ENCODE data around the gene MRGPRD.

The MRGPRD gene

DNA sequence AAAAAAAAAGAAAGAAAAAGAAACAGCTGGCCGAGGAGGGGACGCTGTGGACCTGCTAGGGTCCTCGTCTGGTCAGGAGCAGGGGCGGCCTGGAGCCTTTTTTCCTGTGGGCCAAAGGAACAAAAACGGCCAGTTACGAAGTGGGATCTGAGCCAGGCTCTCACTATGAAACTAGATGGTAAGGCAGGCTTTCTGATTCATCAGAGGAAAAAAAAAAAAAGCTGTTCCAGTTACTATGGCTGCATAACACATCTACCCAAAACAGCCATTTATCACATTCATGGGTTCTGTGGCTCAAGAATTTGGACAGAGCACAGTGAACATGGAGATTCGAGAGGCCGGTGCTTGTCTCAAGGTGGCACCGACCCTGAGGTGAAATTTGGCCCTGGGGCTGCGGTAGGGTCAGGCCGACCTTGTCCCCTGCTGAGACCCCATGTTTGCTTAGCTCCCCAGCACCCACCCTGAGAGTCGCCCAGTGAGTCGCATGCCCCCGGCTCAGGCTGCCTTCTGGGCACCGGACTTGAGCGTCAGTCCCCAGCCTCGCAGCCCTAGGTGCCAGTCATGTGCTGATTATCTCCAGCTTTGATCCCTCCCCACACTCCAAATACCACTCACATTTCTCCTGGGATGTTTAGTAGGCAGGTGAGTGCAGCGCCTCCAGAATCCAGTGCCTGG lies 34.2 kb downstream of the MRGPRD start:
- DNase-seq = no peak

DNA sequence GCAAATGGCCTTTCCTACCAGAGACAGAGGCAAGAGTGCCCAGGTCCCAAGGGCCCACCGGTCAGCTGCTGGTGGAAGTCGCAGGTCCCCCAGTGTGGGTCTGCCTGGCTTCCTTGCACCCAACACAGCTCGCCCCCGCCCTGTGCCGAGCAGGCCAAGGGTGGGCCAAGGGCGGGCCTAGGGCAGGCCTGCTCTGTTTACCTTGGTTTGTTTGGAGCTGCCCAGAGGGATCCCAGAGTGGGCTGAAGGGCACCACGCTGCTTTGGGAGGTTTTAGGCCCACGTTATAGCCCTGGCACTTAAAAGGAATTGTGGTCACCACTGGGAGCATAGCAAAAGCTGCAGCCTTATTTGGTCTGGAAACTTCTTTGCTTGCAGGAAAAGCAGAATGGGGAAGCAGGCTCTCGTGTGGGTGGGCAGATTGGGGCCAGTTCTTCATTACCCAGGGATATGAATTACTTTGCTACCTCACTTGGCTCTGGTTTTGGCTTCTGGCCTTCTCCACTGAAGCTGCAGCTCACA lies 38.0 kb downstream of the MRGPRD start:
- no peak for DNase-seq

DNA sequence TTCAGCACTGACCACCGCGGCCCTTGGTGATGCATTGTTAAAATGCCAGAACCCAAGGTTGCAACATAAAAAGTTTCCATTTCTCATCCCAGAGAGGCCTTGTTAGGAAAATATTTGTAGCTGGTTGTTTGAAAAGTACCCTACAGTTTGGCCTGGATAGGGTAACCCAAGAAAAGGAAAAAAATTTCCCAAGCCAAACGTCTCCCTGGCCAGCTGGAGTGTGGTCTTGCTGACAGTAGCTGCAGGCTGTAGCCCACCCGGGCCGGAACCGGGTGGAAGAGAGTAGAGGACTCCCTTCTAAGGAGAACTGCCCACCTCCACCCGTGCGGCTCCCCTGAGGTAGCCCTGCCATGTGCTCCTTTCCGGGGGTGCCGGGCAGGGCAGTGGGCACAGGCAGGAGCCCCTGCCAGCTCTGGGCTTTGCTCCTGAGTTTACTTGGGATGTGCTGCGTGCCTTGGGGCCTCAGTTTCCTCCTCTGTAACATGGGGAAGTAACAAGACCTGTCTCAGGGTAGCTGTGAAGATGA lies 38.6 kb downstream of the MRGPRD start:
- no peak for DNase-seq

DNA sequence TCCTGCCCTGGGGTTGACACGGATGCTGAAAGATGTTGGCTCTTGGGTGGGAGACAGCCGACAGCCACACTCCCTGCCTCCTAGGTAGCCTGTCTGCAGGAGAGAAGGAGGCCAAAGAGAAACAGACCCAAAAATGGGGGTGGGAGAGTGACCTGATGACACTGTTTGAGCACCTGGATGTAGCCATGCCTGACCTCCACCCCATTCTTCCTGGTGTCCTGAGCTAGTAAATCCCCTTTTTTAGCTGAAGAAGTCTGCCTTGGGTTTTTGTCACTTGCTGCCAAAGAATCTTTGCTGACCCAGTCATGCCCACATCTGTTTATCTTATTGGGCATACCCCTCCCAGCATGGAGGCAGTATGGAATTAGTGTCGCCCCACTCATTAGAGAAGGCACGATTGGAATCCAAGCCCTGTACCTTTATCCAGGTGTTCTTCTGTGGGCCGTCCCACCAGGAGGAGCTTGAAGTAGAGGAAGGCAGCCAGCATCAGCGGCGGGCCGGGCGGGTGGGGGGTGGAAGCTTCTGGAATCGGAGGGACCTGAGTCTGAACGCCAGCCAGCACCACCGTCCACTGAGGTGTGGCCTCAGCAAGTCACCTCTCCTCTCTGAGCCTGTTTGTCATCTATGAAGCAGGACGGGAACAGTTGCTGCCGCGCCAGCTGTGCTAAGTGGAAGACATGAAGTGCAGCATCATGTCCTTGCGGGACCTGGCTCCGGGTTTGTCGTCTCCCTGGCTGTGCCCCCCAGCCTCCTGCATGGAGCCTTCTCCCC lies 39.3 kb downstream of the MRGPRD start:
- DNase-seq = no peak

DNA sequence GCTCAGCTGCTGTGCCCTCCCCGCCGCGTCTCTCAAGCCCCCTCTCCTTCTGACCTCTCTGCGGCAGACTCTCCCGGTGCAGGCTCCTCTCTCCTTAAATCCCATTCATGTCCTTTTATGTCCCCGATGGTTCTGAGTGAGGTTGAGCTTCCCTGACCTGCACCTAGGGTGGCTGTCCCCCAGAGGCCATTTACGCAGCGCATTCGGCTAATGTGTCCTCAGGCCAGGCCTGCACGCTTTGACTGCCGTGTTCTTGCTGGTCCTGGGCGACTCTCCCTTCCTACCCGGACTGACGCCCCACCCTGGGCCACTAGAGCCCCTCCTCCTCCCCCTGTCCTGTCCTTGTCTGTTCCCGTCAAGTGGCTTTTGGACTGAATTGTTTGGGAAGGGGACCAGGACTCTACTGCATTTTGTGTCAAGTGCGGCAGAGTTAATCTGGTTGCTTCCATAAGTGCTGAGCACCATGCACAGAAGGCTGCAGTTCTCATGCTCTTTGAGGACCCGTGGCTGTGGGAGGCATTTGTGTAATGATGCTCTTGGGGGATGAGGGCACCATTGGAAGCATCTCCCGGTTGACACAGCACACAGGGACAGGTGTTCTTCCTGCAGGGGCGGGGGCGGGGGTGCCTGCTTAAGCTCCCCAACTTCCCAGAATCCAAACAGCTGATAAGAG lies 40.0 kb downstream of the MRGPRD start:
- DNase-seq = no peak

DNA sequence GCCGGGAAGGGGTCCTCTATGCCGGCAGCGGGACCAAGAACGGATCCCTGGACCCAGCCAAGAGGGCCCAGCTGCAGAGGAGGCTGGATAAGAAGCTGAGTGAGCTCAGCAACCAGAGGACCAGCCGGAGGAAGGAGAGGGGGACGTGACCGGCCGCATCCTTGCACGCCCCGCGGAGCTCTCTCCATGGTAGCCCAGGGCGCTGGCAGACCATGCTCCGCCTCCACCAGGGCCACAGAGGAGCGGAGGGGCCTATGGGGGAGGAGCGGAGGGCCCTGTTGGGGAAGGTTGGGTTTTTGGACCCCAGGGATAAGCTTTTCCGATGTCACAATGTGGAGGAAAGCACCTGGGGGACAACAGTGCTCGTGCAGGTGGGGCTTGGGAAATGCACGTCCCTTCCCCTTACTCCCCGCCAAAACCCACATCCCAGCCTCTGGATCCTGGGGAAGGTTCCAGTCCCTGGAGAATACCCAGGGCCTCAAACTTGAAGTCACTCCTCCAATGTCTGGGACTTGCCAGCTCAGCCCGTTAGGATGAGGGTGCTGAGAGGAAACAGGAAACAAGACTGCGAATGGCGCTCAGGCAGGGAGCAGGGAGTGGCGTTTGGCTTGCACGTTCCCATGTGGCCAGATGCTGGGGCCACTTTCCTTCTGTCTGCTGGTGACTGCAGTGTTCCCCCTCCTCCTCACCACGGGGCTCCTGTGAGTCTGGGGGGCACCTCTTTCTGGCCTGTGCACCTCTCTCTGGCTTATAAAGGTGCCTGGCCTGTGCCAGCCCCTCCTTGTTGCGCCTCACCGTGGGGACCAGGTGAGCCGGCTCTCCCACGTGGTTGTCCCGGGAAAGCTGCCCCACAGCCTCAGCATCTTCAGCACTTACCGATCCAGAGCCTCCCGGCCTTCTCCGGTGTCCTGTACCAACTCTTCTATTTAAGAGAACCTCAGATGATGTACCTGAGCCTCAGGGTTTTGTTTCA lies 40.9 kb downstream of the MRGPRD start:
- DNase-seq = no peak

DNA sequence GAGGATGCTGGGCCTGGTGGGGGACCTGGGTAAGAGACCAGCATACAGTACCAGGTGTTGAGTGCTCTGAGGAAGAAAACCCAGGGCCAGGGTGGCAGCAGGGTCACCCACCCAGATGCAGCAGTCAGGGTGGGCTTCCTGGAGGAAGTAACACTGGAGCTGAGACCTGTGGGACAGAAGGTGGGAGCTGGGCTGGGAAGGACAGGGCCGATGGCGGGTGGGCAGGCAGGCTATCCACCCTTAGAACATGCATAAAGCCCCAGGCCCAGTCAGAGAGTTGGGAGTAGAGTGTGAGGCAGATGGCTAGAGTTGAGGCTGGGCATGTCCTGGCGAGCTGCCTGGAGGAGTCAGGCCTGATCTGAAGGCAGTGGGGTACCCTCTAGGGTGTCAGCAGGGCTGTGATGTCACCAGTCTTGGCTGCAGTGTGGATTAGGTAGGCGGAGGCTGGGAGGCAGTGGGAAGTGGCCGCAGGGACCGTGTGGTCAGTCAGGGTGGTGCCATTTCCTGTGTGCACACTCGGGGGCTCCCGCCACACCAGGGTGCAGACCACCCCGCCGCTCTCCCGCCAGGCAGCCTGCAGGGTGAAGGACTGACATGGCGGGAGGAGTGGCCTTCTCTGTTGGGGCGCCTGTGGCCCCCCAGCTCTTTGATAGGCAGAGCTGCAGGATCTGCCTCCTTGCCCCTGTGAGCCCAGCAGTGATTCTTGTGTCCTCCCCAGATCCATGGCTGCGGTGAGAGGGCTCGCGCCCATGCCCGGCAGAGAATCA lies 41.8 kb downstream of the MRGPRD start:
- DNase-seq = no peak

DNA sequence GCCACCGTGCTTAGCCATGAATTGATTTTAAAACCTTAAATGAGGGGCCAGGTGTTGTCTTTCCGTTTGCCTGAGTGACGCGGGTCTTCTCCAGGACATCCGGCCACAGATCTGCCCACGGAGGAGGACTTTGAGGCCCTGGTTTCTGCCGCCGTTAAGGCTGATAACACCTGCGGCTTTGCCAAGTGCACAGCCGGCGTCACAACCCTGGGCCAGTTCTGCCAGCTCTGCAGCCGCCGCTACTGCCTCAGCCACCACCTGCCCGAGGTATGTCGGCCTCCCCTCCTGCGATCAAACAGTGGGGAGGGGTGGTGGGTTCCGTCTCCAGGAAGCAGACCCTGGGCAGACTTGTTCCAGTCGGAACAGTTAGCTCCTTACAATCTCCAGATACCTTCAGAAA lies 42.7 kb downstream of the MRGPRD start:
- DNase-seq = no peak

DNA sequence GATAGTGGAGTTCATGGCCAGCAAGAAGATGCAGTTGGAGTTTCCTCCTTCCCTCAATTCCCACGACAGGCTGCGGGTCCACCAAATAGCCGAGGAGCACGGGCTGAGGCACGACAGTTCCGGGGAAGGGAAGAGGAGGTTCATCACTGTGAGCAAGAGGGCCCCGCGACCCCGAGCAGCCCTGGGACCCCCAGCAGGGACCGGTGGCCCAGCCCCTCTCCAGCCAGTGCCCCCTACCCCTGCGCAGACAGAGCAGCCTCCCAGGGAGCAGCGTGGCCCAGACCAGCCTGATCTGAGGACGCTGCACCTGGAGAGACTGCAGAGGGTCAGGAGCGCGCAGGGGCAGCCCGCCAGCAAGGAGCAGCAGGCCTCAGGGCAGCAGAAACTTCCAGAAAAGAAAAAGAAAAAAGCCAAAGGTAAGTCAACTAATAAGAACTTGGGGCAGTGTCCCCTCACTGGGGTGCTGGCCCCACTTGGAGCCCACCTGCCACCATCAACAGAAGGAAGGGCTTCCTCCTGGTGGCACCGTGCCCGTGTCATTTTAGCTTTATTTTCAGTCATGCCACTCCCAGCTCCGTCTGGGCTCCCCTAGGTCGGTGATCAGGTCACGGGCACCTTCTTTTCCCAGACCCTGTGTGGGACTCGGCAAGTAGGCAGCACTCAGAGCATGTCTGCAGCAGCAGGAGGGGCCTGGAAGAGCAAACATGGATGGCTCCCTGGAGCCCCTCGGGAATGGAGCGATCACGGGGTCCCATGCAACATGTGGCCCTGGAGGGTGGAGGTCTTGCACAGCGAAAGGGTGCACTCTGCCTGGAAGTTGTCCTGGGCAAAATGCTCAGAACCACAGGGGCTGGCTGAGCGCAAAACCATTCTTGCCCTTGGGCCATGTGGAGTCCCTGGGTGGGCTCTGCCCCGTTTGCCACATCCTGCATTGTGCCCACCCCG lies 43.8 kb downstream of the MRGPRD start:
- DNase-seq = no peak

DNA sequence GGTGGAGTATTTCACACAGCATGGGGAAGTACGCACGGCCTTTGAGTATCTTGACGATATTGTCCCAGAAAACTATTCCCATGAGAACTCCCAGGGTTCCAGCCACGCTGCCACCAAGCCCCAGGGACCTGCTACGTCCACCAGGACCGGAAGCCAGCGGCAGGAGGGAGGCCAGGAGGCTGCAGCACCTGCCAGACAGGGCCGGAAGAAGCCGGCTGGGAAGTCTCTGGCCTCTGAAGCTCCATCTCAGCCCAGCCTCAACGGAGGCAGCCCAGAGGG lies 44.5 kb downstream of the MRGPRD start:
- DNase-seq = no peak

DNA sequence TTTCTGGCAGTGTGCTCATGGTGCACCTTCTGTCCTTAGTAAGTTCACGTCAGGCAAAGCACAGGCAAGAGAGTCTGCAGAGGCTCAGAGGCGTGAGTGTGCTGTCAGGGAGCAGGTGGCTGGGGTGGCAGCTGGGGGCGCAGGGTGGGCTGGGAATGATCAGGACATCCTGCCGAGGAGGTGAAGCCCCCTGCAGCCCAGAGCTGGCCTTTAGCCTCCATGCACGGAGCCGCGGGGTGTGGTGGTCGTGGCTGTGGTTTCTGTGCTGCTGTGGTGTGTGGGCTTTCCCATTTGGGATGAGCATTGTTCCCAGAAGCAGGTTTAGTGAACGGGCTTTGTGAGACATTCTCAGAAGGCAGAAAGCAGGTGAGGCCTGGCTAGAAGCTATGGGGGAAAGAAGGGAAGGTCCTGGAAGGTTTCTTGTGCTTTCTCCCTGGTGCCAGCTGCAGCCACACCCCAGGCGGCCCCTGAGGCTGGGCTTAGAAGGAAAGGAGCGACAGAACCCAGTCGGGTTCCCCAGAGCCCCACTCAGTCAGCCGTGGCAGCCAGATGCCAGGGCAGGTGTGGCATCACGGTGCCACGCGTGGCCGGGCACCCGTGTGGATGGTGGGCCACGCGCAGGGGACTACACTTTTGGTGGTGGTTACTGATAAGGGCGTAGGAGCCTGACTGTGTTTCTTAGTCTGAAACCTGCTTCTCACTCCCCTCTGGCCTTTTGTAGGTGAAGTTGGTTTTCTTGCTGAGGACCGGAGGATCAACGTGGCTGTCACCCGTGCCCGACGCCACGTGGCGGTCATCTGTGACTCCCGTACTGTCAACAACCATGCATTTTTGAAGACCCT lies 45.0 kb downstream of the MRGPRD start:
- DNase-seq = no peak

DNA sequence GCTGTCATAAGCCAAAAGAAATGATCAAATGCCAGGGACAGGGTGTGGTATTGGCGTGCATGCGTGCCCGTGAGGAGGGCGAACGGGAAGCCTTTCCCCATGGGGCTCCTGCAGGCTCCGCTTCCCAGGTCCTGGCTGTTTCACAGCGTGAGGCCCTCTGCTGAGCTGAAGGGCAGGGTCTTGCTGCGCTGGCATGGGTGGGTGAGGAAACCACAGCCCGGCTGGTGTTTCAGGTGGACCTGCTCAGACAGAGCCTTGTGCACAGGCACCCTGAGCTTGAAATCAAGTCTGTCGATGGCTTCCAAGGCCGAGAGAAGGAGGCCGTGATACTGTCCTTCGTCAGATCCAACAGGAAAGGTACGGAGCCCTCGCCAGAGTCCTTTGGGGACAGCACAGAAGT lies 45.7 kb downstream of the MRGPRD start:
- no peak for DNase-seq

DNA sequence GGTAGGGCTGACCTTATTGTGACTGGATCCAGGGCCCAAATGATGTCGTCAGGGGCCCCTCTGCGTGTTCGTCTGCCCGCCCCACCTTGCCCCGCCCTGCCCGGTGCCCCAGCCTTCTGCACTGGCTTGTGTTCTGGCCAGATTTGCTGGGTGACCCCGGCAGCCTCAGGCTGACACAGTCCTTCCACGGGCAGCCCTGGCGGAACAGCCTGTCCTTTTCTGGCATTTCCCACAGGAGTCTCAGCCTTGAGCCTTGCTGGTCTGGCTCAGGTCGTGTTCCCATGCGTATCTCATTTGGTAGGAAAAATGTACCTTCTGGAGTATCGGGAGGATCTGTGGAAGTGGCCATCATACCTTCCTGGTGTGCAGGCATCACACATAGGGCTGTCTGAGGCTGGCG lies 46.1 kb downstream of the MRGPRD start:
- DNase-seq = no peak

DNA sequence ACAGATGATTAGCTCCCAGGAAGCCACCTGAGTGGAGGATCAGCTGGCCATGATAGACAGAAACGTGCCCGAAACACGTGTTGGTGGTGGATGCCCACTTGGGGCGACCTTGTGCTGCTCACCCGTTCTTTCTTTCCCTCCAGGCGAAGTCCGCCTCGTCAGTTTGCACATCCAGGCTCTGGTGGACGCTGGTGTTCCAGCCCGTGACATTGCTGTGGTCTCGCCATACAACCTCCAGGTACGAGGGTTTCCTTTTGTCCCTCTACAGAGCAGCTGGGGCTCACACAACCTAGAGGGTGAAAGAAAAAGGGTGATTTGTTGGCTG lies 46.5 kb downstream of the MRGPRD start:
- no peak for DNase-seq

DNA sequence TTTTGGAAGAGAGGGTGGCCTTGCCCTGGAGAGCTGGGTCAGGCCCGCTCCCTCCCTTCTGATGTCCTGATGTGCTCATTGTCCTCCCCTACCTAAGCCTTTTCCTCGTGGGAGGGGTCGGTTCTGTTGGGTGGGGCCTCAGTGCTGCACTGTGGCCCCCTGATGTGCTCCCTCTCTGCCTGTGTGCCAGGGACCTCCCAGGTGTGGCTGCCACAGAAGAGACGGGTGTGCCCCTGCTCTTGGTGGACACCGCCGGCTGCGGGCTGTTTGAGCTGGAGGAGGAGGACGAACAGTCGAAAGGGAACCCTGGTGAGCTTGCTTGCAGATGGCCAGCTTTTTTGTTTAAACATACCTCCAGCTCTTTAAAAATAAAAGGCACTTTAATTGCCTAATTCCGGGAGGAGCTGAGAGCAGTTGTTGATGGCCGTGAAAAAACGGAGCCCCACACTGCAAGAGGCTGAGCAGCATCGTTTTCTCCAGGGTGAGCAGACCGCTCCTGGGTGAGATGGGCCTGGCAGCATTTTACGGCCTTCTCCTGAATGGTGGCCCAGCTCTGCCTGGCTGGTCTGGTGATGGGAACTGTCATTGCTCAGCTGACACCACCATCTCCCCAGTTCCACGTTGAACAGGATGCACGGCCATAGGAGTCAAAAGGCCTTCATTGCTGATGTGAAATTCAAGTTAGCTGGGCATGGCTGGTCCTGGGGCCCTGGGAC lies 47.0 kb downstream of the MRGPRD start:
- DNase-seq = no peak

DNA sequence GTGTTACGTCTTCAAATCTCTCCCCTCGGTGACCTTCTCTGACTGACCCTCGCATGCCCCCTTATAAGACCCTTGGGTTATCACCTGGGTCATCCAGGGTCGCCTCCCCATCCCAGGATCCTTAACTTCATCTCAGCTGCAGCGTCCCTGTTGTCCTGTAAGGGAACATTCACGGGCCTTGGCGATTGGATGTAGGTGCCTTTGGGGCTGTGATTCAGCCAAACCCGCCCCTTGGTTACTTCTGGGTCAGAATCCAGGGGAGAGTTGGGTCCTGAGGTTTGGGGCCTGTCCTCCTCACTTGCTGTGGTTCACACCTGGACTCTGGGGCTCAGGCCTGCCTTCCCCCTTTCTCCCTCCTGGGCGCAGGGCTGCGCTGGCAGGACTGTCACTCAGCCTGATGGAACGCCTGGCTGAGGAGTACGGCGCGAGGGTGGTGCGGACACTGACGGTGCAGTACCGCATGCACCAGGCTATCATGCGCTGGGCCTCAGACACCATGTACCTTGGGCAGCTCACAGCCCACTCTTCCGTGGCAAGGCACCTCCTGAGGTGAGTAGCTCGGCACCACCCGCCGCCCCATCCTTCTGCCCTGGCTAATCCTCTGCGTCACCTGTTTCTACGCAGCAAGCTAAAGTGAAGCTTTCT lies 47.7 kb downstream of the MRGPRD start:
- DNase-seq = no peak

DNA sequence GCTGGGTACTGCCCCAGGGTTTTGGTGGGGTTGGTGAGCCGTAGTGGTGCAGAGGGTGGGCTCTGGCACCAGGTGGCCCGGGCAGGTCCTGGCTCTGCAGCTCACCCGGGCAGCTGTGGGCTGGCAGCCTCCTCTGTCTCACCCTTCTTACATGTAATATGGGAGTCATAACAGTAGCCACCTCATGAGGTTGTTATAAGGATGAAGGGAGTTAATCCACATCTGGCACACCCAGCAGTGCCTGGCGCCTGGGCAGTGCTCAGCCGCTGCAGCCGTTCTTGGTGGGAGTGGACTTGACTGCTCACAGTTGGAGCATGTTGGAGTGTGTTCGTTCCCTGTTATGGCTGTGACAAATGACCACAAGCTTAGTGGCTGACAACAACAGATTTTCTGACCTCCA lies 48.4 kb downstream of the MRGPRD start:
- no peak for DNase-seq

DNA sequence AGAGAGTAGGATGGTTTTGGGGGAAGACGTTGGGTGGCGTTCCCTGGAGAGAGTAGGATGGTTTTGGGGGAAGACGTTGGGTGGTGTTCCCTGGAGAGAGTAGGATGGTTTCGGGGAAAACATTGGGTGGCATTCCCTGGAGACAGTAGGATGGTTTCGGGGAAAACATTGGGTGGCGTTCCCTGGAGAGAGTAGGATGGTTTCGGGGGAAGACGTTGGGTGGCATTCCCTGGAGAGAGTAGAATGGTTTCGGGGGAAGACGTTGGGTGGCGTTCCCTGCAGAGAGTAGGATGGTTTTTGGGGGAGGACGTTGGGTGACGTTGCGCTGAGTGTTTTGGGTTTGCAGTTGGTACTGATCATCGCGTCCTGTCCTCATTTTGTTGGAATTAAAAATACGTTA lies 48.9 kb downstream of the MRGPRD start:
- DNase-seq = no peak

Data from KG1 (cell line).